ENCODE measurements around the gene TXNDC17.
"Not testable (repeated sequence)": the region's sequence is repeated elsewhere in the genome, so short reads cannot be mapped to it uniquely, and the experiment has no call there.

The TXNDC17 gene

GRCh38 chr17:6640536-6641246 lies at the start of gene TXNDC17, which contains the start of gene KIAA0753:
TSS of gene TXNDC17 (plus strand) at chr17:6641060. CDS start at chr17:6641083, 23 bp downstream.
TSS of gene KIAA0753 (minus strand) at chr17:6640711. CDS start at chr17:6635103, 5,608 bp downstream.
- no peak for TF ChIP-seq ZNF274 (IDR thresholded peaks at IDR 0.05; ENCODE audit: low read depth, low read length)
- peak within 1 kb of the TSS; percentile 90 for H3K4me3 ChIP-seq (ENCODE audit: low read length)

GRCh38 chr17:6591599-6592158 lies 49.2 kb upstream of the TXNDC17 start:
- no peak overlapping the region for H3K4me3 ChIP-seq (ENCODE audit: low read length)
- TF ChIP-seq ZNF274 (IDR thresholded peaks at IDR 0.05; ENCODE audit: low read depth, low read length), result no peak

GRCh38 chr17:6592173-6592572 lies 48.7 kb upstream of the TXNDC17 start:
- no peak overlapping the region for H3K4me3 ChIP-seq (ENCODE audit: low read length)
- TF ChIP-seq ZNF274 (IDR thresholded peaks at IDR 0.05; ENCODE audit: low read depth, low read length), result no peak

GRCh38 chr17:6593371-6593770 lies 47.5 kb upstream of the TXNDC17 start:
- not testable (repeated sequence) for H3K4me3 ChIP-seq (ENCODE audit: low read length)

GRCh38 chr17:6596081-6596480 lies 44.8 kb upstream of the TXNDC17 start:
- no peak overlapping the region for H3K4me3 ChIP-seq (ENCODE audit: low read length)
- no peak for TF ChIP-seq ZNF274 (IDR thresholded peaks at IDR 0.05; ENCODE audit: low read depth, low read length)

GRCh38 chr17:6596511-6596910 lies 44.3 kb upstream of the TXNDC17 start:
- no peak overlapping the region for H3K4me3 ChIP-seq (ENCODE audit: low read length)
- no peak for TF ChIP-seq ZNF274 (IDR thresholded peaks at IDR 0.05; ENCODE audit: low read depth, low read length)

GRCh38 chr17:6596941-6597340 lies 43.9 kb upstream of the TXNDC17 start:
- TF ChIP-seq ZNF274 (IDR thresholded peaks at IDR 0.05; ENCODE audit: low read depth, low read length), result no peak
- H3K4me3 ChIP-seq (ENCODE audit: low read length), result no peak overlapping the region

GRCh38 chr17:6597727-6598126 lies 43.1 kb upstream of the TXNDC17 start:
- TF ChIP-seq ZNF274 (IDR thresholded peaks at IDR 0.05; ENCODE audit: low read depth, low read length), result no peak

GRCh38 chr17:6599364-6599763 lies 41.5 kb upstream of the TXNDC17 start:
- H3K4me3 ChIP-seq (ENCODE audit: low read length), result no peak overlapping the region
- no peak for TF ChIP-seq ZNF274 (IDR thresholded peaks at IDR 0.05; ENCODE audit: low read depth, low read length)

More at GRCh38 chr17:6597727-6598126, 43.1 kb upstream of the TXNDC17 start:
- H3K4me3 ChIP-seq (ENCODE audit: low read length), result no peak overlapping the region

- TF ChIP-seq ZNF274 (IDR thresholded peaks at IDR 0.05; ENCODE audit: low read depth, low read length), result no peak
- no peak overlapping the region for H3K4me3 ChIP-seq (ENCODE audit: low read length)
Measured at GRCh38 chr17:6602141-6602540, 38.7 kb upstream of the TXNDC17 start.

GRCh38 chr17:6603744-6604325 lies 37.0 kb upstream of the TXNDC17 start:
- no peak for TF ChIP-seq ZNF274 (IDR thresholded peaks at IDR 0.05; ENCODE audit: low read depth, low read length)
- H3K4me3 ChIP-seq (ENCODE audit: low read length), result no peak overlapping the region

- no peak for TF ChIP-seq ZNF274 (IDR thresholded peaks at IDR 0.05; ENCODE audit: low read depth, low read length)
- no peak overlapping the region for H3K4me3 ChIP-seq (ENCODE audit: low read length)
Measured at GRCh38 chr17:6605142-6605541, 35.7 kb upstream of the TXNDC17 start.

GRCh38 chr17:6608321-6608720 lies 32.5 kb upstream of the TXNDC17 start:
- no peak for TF ChIP-seq ZNF274 (IDR thresholded peaks at IDR 0.05; ENCODE audit: low read depth, low read length)
- H3K4me3 ChIP-seq (ENCODE audit: low read length), result no peak overlapping the region

GRCh38 chr17:6610011-6610410 lies 30.8 kb upstream of the TXNDC17 start:
- TF ChIP-seq ZNF274 (IDR thresholded peaks at IDR 0.05; ENCODE audit: low read depth, low read length), result no peak
- no peak overlapping the region for H3K4me3 ChIP-seq (ENCODE audit: low read length)

- no peak for TF ChIP-seq ZNF274 (IDR thresholded peaks at IDR 0.05; ENCODE audit: low read depth, low read length)
- H3K4me3 ChIP-seq (ENCODE audit: low read length), result no peak overlapping the region
Measured at GRCh38 chr17:6611231-6611630, 29.6 kb upstream of the TXNDC17 start.

Data from GM08714 (cell line).